Activated CD4-positive, alpha-beta T cell treated with anti-CD3 and anti-CD28 coated beads for 36 hours (primary cell): ENCODE data around the gene TMEM139. TPM values are rescaled to one million over a fixed set of nuclear protein-coding genes. Genes with fewer than 3 reads are reported as not detected.

ENCODE experiments used
- ATAC-seq: fragments of 200-7000 bp; cut with Tn5 transposase; one replicate; pipeline ENCODE4 v1.10.0; 2021; ENCODE audit warnings: mild to moderate bottlenecking, moderate library complexity
- CTCF ChIA-PET: fragments of 350-600 bp; sonication (Branson Sonifier 250); formaldehyde crosslinking; loops from one replicate; lab custom pipeline; 2021; ENCODE audit warnings: antibody characterized with exemption; lab: Charles Lee
- POLR2A ChIA-PET: fragments of 350-600 bp; sonication (Branson Sonifier 250); formaldehyde crosslinking; loops from one replicate; lab custom pipeline; 2021; ENCODE audit warnings: antibody characterized with exemption, inconsistent platforms; lab: Charles Lee
- DNase-seq: peaks from one replicate; pipeline ENCODE4 v3.0.0-alpha.2; 2020
- H3K27ac Mint-ChIP-seq: one replicate; pipeline ENCODE4 v1.8.0; 2021; ENCODE audit warnings: mixed read lengths
- H3K27me3 Mint-ChIP-seq: one replicate; pipeline ENCODE4 v1.8.0; 2021; ENCODE audit warnings: mixed read lengths
- H3K36me3 Mint-ChIP-seq: one replicate; pipeline ENCODE4 v1.8.0; 2021; ENCODE audit warnings: low read depth, mixed read lengths
- H3K4me1 Mint-ChIP-seq: one replicate; pipeline ENCODE4 v1.8.0; 2021; ENCODE audit warnings: mixed read lengths
- H3K4me3 Mint-ChIP-seq: one replicate; pipeline ENCODE4 v1.8.0; 2021; ENCODE audit warnings: mild to moderate bottlenecking, moderate library complexity, mixed read lengths
- H3K9me3 Mint-ChIP-seq: one replicate; pipeline ENCODE4 v1.8.0; 2021; ENCODE audit warnings: low read depth, mixed read lengths
- intact Hi-C, 2 experiments: fragments of 100-400 bp; cut with DNase I in 1 of 2; cut with micrococcal nuclease in 1 of 2; formaldehyde crosslinking; loops; one replicate each; pipeline versions ENCODE4 v1.14.2 to v1.15.1; 2022 to 2024; cut with DNase I, micrococcal nuclease
- total RNA-seq, 2 experiments: library from RNA; stranded (reverse); gene quantifications; one replicate each; pipeline ENCODE4 v1.2.3, GENCODE V29; 2021

TMEM139 gene
- total RNA-seq, 2 experiments from 2014 or later = 1.2 to 2.3 TPM

- intact Hi-C loops = loop anchor here in 1 of 2 experiments (2.0 kb wide), 1 partner anchor 35 kb away; no protein-coding TSS in a partner anchor
- peak overlapping the region; percentile 49 for H3K4me3 Mint-ChIP-seq
- H3K4me1 Mint-ChIP-seq = peaks cover 38% of the 10 kb centered on the region
- ChIA-PET POLR2A (interaction anchor here (0.6 to 1.5 kb wide), 7 partner anchors 8 to 100 kb away, joined by 3 to 9 read pairs (median 3); partner anchors contain the start of genes CASP2 and GSTK1), CTCF (interaction anchor here (0.6 to 3.7 kb wide), 18 partner anchors 9 to 137 kb away, joined by 3 to 30 read pairs (median 4); partner anchors contain the start of genes CASP2, GSTK1 and TAS2R40)
- ATAC-seq (peak; percentile 79), DNase-seq (no peak)
- H3K36me3 Mint-ChIP-seq = no peaks in the 10 kb centered on the region
- no peaks in the 10 kb centered on the region for H3K9me3 Mint-ChIP-seq
- peak overlapping the region; percentile 90 for H3K27ac Mint-ChIP-seq
- H3K27me3 Mint-ChIP-seq = no peaks in the 10 kb centered on the region
These were observed 5.3 kb upstream of the TMEM139 start for GRCh38 chr7:143279186-143280098.

GRCh38 chr7:143280160-143280559 lies 4.6 kb upstream of the TMEM139 start:
- POLR2A ChIA-PET = interaction anchor here (0.6 to 1.5 kb wide), 5 partner anchors 8 to 99 kb away, joined by 3 to 9 read pairs (median 4); partner anchors contain the start of genes CASP2 and GSTK1
- peak overlapping the region; percentile 90 for H3K27ac Mint-ChIP-seq
- intact Hi-C loops = no loop called here
- H3K9me3 Mint-ChIP-seq = no peaks in the 10 kb centered on the region
- no peaks in the 10 kb centered on the region for H3K36me3 Mint-ChIP-seq
- DNase-seq = no peak
- CTCF ChIA-PET = interaction anchor here (0.6 to 3.7 kb wide), 18 partner anchors 8 to 136 kb away, joined by 3 to 30 read pairs (median 4); partner anchors contain the start of genes CASP2, GSTK1 and TAS2R40
- H3K4me1 Mint-ChIP-seq = peaks cover 38% of the 10 kb centered on the region
- no peaks in the 10 kb centered on the region for H3K27me3 Mint-ChIP-seq
- H3K4me3 Mint-ChIP-seq = peak overlapping the region; percentile 49
- ATAC-seq = peak; percentile 55

- Mint-ChIP-seq H3K9me3 (no peaks in the 10 kb centered on the region), H3K4me3 (peak overlapping the region; percentile 49), H3K27me3 (no peaks in the 10 kb centered on the region), H3K36me3 (no peaks in the 10 kb centered on the region), H3K27ac (peak overlapping the region; percentile 90), H3K4me1 (peaks cover 38% of the 10 kb centered on the region)
- ATAC-seq (no peak), DNase-seq (no peak)
- POLR2A ChIA-PET = interaction anchor here (0.6 to 1.5 kb wide), 3 partner anchors 7 to 17 kb away, joined by 3 to 9 read pairs (median 3); partner anchors contain the start of genes CASP2 and GSTK1
- CTCF ChIA-PET = interaction anchor here (0.9 to 3.7 kb wide), 10 partner anchors 9 to 40 kb away, joined by 3 to 30 read pairs (median 6); partner anchors contain the start of gene GSTK1
- intact Hi-C loops = no loop called here
These were observed 4.2 kb upstream of the TMEM139 start for GRCh38 chr7:143280566-143280965.

- H3K9me3 Mint-ChIP-seq = no peaks in the 10 kb centered on the region
- no peak overlapping the region for H3K27ac Mint-ChIP-seq
- no peaks in the 10 kb centered on the region for H3K27me3 Mint-ChIP-seq
- no peak overlapping the region for H3K4me3 Mint-ChIP-seq
- DNase-seq (no peak), ATAC-seq (no peak)
- no peaks in the 10 kb centered on the region for H3K36me3 Mint-ChIP-seq
- H3K4me1 Mint-ChIP-seq = peaks cover 38% of the 10 kb centered on the region
- intact Hi-C loops = no loop called here
- POLR2A ChIA-PET = no interaction called here
- CTCF ChIA-PET = interaction anchor here (1.1 to 1.2 kb wide), 2 partner anchors 18 to 41 kb away, joined by 3 read pairs; no protein-coding TSS in a partner anchor
These were observed 3.2 kb upstream of the TMEM139 start for GRCh38 chr7:143281529-143281928.

DNA sequence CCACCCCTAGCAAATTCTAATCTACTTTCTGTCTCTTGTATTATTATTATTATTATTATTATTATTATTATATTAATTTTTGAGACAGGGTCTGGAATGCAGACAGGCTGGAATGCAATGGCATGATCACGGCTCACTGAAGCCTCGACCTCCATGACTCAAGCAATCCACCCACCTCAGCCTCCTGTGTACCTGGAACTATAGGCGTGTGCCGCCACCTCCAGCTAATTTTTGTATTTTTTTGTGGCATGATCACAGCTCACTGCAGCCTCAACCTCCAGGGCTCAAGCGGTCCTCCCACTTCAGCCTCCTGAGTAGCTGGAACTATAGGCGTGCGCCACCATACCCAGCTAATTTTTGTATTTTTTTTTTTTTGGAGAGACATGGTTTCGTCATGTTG lies 2.6 kb upstream of the TMEM139 start:
- DNase-seq (no peak), ATAC-seq (no peak)
- H3K36me3 Mint-ChIP-seq = no peaks in the 10 kb centered on the region
- ChIA-PET POLR2A (no interaction called here), CTCF (interaction anchor here (1.4 to 2.3 kb wide), 3 partner anchors 10 to 55 kb away, joined by 3 to 7 read pairs (median 6); no protein-coding TSS in a partner anchor)
- H3K27ac Mint-ChIP-seq = no peak overlapping the region
- intact Hi-C loops = no loop called here
- H3K27me3 Mint-ChIP-seq = no peaks in the 10 kb centered on the region
- H3K9me3 Mint-ChIP-seq = no peaks in the 10 kb centered on the region
- H3K4me3 Mint-ChIP-seq = no peak overlapping the region
- peaks cover 41% of the 10 kb centered on the region for H3K4me1 Mint-ChIP-seq

DNA sequence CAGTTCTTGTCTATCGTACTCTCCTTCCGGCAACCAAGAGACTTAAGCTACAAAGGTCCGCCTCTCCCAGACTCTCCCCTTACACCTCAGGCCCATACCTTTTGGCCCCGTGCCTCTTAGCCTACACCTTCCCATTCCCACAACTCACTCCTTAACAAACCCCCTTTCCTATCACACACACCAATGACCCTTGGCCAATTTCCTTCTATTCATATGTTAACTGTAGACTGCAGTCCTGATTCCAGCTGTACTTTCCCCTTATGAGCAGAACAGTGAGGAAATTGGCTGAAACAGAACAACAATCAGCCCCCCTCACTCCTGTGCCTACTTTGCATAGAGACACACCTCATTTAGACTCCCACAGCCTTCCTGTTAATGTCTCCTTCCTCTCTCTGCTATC lies 1.4 kb upstream of the TMEM139 start:
- Mint-ChIP-seq H3K9me3 (peaks cover 2% of the 10 kb centered on the region), H3K36me3 (peaks cover 4% of the 10 kb centered on the region), H3K27me3 (no peaks in the 10 kb centered on the region), H3K4me3 (no peak overlapping the region), H3K4me1 (peaks cover 49% of the 10 kb centered on the region), H3K27ac (peak overlapping the region; percentile 8)
- intact Hi-C loops = no loop called here
- POLR2A ChIA-PET = no interaction called here
- DNase-seq (no peak), ATAC-seq (no peak)
- CTCF ChIA-PET = interaction anchor here (0.9 to 2.3 kb wide), 5 partner anchors 11 to 54 kb away, joined by 3 to 7 read pairs (median 3); partner anchors contain the start of gene GSTK1

GRCh38 chr7:143285470-143285778 lies 666 bp downstream of the TMEM139 start:
- POLR2A ChIA-PET = interaction anchor here (0.5 to 1.1 kb wide), 2 partner anchors 19 to 40 kb away, joined by 3 read pairs; no protein-coding TSS in a partner anchor
- Mint-ChIP-seq H3K27ac (no peak overlapping the region), H3K36me3 (peaks cover 21% of the 10 kb centered on the region), H3K4me3 (no peak overlapping the region), H3K9me3 (peaks cover 2% of the 10 kb centered on the region), H3K4me1 (peaks cover 40% of the 10 kb centered on the region), H3K27me3 (no peaks in the 10 kb centered on the region)
- CTCF ChIA-PET = interaction anchor here (0.6 kb wide), 1 partner anchor 15 kb away, joined by 3 read pairs; no protein-coding TSS in a partner anchor
- no peak for DNase-seq
- intact Hi-C loops = no loop called here
- no peak for ATAC-seq

- CTCF ChIA-PET = interaction anchor here (0.8 to 2.3 kb wide), 4 partner anchors 14 to 46 kb away, joined by 3 to 21 read pairs (median 4); partner anchors contain the start of gene GSTK1
- Mint-ChIP-seq H3K4me3 (no peak overlapping the region), H3K4me1 (peaks cover 41% of the 10 kb centered on the region), H3K9me3 (peaks cover 2% of the 10 kb centered on the region), H3K36me3 (peaks cover 25% of the 10 kb centered on the region), H3K27ac (no peak overlapping the region), H3K27me3 (no peaks in the 10 kb centered on the region)
- POLR2A ChIA-PET = interaction anchor here (0.5 to 2.9 kb wide), 3 partner anchors 19 to 41 kb away, joined by 3 to 10 read pairs (median 3); partner anchors contain the start of gene GSTK1
- ATAC-seq = no peak
- DNase-seq = no peak
- intact Hi-C loops = no loop called here
These were observed 1.2 kb downstream of the TMEM139 start for GRCh38 chr7:143285806-143286521.

GRCh38 chr7:143286522-143286890 lies 1.7 kb downstream of the TMEM139 start:
- Mint-ChIP-seq H3K27me3 (no peaks in the 10 kb centered on the region), H3K9me3 (peaks cover 2% of the 10 kb centered on the region), H3K36me3 (peaks cover 30% of the 10 kb centered on the region), H3K4me3 (no peak overlapping the region), H3K27ac (no peak overlapping the region), H3K4me1 (peaks cover 45% of the 10 kb centered on the region)
- POLR2A ChIA-PET = interaction anchor here (1.1 to 2.9 kb wide), 2 partner anchors 20 to 23 kb away, joined by 3 to 10 read pairs; partner anchors contain the start of gene GSTK1
- intact Hi-C loops = no loop called here
- ATAC-seq = no peak
- no peak for DNase-seq
- CTCF ChIA-PET = interaction anchor here (0.7 to 2.3 kb wide), 7 partner anchors 13 to 46 kb away, joined by 3 to 21 read pairs (median 4); partner anchors contain the start of gene GSTK1

DNA sequence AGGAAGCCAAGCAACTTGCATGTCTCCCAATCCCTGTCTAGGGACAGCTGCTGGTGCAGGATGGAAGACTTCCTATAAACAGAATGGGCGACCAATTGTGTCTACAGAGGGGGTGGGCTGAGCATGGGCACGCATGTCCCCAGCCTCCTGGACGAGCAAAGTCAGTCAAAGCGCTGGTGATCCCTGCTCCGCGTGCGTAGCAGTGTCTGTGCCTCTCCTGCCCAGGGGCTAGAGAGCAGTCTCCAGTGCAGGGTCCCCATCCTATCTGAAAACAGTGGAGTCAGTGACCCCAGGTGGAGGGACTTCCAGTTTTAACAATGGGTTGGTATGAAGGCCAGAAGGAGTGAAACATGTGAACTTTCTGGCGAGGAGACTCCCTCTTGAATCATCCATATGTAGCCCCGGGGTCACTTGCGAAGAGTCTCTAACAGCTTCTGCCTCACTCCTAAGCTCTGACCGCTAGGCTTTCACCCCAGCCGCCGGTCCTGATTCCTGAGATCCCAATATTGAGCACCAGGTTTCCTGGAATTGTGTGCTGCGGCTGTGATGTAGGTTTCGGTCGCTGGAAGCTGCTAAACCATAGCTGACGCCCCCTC lies 2.7 kb downstream of the TMEM139 start:
- POLR2A ChIA-PET = interaction anchor here (1.0 to 2.9 kb wide), 5 partner anchors 8 to 47 kb away, joined by 3 to 10 read pairs (median 4); partner anchors contain the start of gene GSTK1
- no peak for ATAC-seq
- intact Hi-C loops = no loop called here
- CTCF ChIA-PET = interaction anchor here (0.7 to 2.3 kb wide), 12 partner anchors 8 to 120 kb away, joined by 3 to 21 read pairs (median 3); no protein-coding TSS in a partner anchor
- Mint-ChIP-seq H3K27ac (peak overlapping the region; percentile 95), H3K9me3 (peaks cover 2% of the 10 kb centered on the region), H3K4me3 (peak overlapping the region; percentile 89), H3K27me3 (no peaks in the 10 kb centered on the region), H3K4me1 (peaks cover 46% of the 10 kb centered on the region), H3K36me3 (peaks cover 37% of the 10 kb centered on the region)
- DNase-seq = no peak
